MM.1S (cell line): ENCODE results near the gene SPACA7.

Experiments
- DNase-seq: peaks from one replicate; pipeline ENCODE4 v3.0.0-alpha.2; 2015
- H2AFZ ChIP-seq: fragments of 300-600 bp; sonication (generic); 2 replicates; pipeline ENCODE4 v1.6.0; 2016; ENCODE audit warnings: antibody characterized with exemption, low read length
- H3F3A ChIP-seq: fragments of 300-600 bp; sonication (generic); 2 replicates; pipeline ENCODE4 v1.6.1; 2016; ENCODE audit warnings: mild to moderate bottlenecking, antibody characterized with exemption, low read length, moderate library complexity, mixed read lengths; ENCODE audit not compliant: insufficient read depth
- H3K27ac ChIP-seq: fragments of 300-600 bp; sonication (generic); 2 replicates; pipeline ENCODE4 v1.5.1; 2016; ENCODE audit warnings: mild to moderate bottlenecking, low read length
- H3K27me3 ChIP-seq: fragments of 300-600 bp; sonication (generic); replicated peaks from 2 replicates; pipeline ENCODE4 v1.6.0; 2016; ENCODE audit warnings: low read length; ENCODE audit not compliant: insufficient read depth
- H3K36me3 ChIP-seq: fragments of 300-600 bp; sonication (generic); replicated peaks from 2 replicates; pipeline ENCODE4 v1.6.1; 2016; ENCODE audit warnings: mild to moderate bottlenecking, low read length, mixed read lengths; ENCODE audit not compliant: insufficient read depth
- H3K4me1 ChIP-seq: fragments of 300-600 bp; sonication (generic); 2 replicates; pipeline ENCODE4 v1.6.1; 2016; ENCODE audit warnings: low read length, mixed read lengths
- H3K4me2 ChIP-seq: fragments of 300-600 bp; sonication (generic); 2 replicates; pipeline ENCODE4 v1.6.0; 2016; ENCODE audit warnings: low read depth, low read length
- H3K4me3 ChIP-seq: fragments of 300-600 bp; sonication (generic); 2 replicates; pipeline ENCODE4 v1.5.1; 2016; ENCODE audit warnings: low read length, mixed read lengths
- H3K79me2 ChIP-seq: fragments of 300-600 bp; sonication (generic); 2 replicates; pipeline ENCODE4 v1.6.1; 2016; ENCODE audit warnings: mixed run types, low read length, mixed read lengths
- H3K9ac ChIP-seq: fragments of 300-600 bp; sonication (generic); 2 replicates; pipeline ENCODE4 v1.6.1; 2016; ENCODE audit warnings: low read length, mixed read lengths
- H3K9me2 ChIP-seq: fragments of 300-600 bp; sonication (generic); replicated peaks from 2 replicates; pipeline ENCODE4 v1.6.1; 2016; ENCODE audit warnings: mild to moderate bottlenecking, low read length, mixed read lengths; ENCODE audit not compliant: insufficient read depth
- H3K9me3 ChIP-seq: fragments of 300-600 bp; sonication (generic); replicated peaks from 2 replicates; pipeline ENCODE4 v1.6.1; 2016; ENCODE audit warnings: mild to moderate bottlenecking, low read length, mixed read lengths; ENCODE audit not compliant: insufficient read depth
- H4K20me1 ChIP-seq: fragments of 300-600 bp; sonication (generic); 2 replicates; pipeline ENCODE4 v1.6.1; 2016; ENCODE audit warnings: mild to moderate bottlenecking, low read length, moderate library complexity, mixed read lengths; ENCODE audit not compliant: insufficient read depth
- CTCF ChIP-seq: fragments of 300-600 bp; sonication (generic); IDR thresholded peaks from 2 replicates; pipeline ENCODE4 v1.5.1; 2016; ENCODE audit warnings: antibody characterized with exemption, low read length, mixed read lengths
- EZH2 ChIP-seq: fragments of 300-600 bp; sonication (generic); optimal IDR thresholded peaks from 2 replicates; pipeline ENCODE3; 2017; ENCODE audit warnings: low read depth, mild to moderate bottlenecking, antibody characterized with exemption, low read length, mixed read lengths
- EZH2phosphoT487 ChIP-seq: fragments of 300-600 bp; sonication (generic); IDR thresholded peaks from 2 replicates; pipeline ENCODE4 v1.6.1; 2018; ENCODE audit warnings: antibody characterized with exemption, low read length

Gene SPACA7

GRCh38 chr13:112469071-112469745 is 93.1 kb downstream of the SPACA7 start:
- Histone ChIP-seq H2AFZ (no peak overlapping the region), H3K4me2 (no peak overlapping the region), H3K79me2 (no peaks in the 10 kb centered on the region), H3K9me2 (no peaks in the 10 kb centered on the region), H3F3A (no peaks in the 10 kb centered on the region), H3K27ac (no peak overlapping the region), H3K36me3 (no peaks in the 10 kb centered on the region), H3K4me1 (no peaks in the 10 kb centered on the region), H4K20me1 (no peaks in the 10 kb centered on the region), H3K9ac (no peak overlapping the region), H3K9me3 (no peaks in the 10 kb centered on the region), H3K4me3 (no peak overlapping the region), H3K27me3 (no peaks in the 10 kb centered on the region)
- DNase-seq: no peak
- TF ChIP-seq EZH2: no peak
- TF ChIP-seq CTCF: no peak
- TF ChIP-seq EZH2phosphoT487: no peak

GRCh38 chr13:112473818-112474217 is 97.7 kb downstream of the SPACA7 start:
- Histone ChIP-seq H2AFZ (no peak overlapping the region), H3K36me3 (no peaks in the 10 kb centered on the region), H3K9ac (no peak overlapping the region), H4K20me1 (no peaks in the 10 kb centered on the region), H3K4me3 (no peak overlapping the region), H3K4me1 (no peaks in the 10 kb centered on the region), H3F3A (no peaks in the 10 kb centered on the region), H3K9me2 (no peaks in the 10 kb centered on the region), H3K27ac (no peak overlapping the region), H3K4me2 (no peak overlapping the region), H3K27me3 (no peaks in the 10 kb centered on the region), H3K9me3 (no peaks in the 10 kb centered on the region), H3K79me2 (no peaks in the 10 kb centered on the region)
- no peak for DNase-seq
- no peak for TF ChIP-seq EZH2phosphoT487

GRCh38 chr13:112474869-112475268 is 98.7 kb downstream of the SPACA7 start:
- no peak overlapping the region for H3K27ac ChIP-seq
- H3K9me3 ChIP-seq: no peaks in the 10 kb centered on the region
- no peaks in the 10 kb centered on the region for H3F3A ChIP-seq
- no peaks in the 10 kb centered on the region for H3K27me3 ChIP-seq
- no peak for DNase-seq
- H3K79me2 ChIP-seq: no peaks in the 10 kb centered on the region
- H3K9ac ChIP-seq: no peak overlapping the region
- no peaks in the 10 kb centered on the region for H3K4me1 ChIP-seq
- H4K20me1 ChIP-seq: no peaks in the 10 kb centered on the region
- TF ChIP-seq CTCF (no peak), EZH2phosphoT487 (no peak), EZH2 (no peak)
- no peak overlapping the region for H2AFZ ChIP-seq
- no peak overlapping the region for H3K4me2 ChIP-seq
- no peak overlapping the region for H3K4me3 ChIP-seq
- H3K36me3 ChIP-seq: no peaks in the 10 kb centered on the region
- no peaks in the 10 kb centered on the region for H3K9me2 ChIP-seq

- no peaks in the 10 kb centered on the region for H3F3A ChIP-seq
- no peak overlapping the region for H3K9ac ChIP-seq
- H3K4me1 ChIP-seq: no peaks in the 10 kb centered on the region
- H3K27me3 ChIP-seq: no peaks in the 10 kb centered on the region
- H3K4me2 ChIP-seq: no peak overlapping the region
- H3K36me3 ChIP-seq: no peaks in the 10 kb centered on the region
- DNase-seq: no peak
- no peaks in the 10 kb centered on the region for H3K9me2 ChIP-seq
- H3K4me3 ChIP-seq: no peak overlapping the region
- no peak overlapping the region for H2AFZ ChIP-seq
- no peak overlapping the region for H3K27ac ChIP-seq
- H3K9me3 ChIP-seq: no peaks in the 10 kb centered on the region
- H4K20me1 ChIP-seq: no peaks in the 10 kb centered on the region
- no peaks in the 10 kb centered on the region for H3K79me2 ChIP-seq
- TF ChIP-seq EZH2: no peak
- no peak for TF ChIP-seq CTCF
- no peak for TF ChIP-seq EZH2phosphoT487
These were observed 99.7 kb downstream of the SPACA7 start for GRCh38 chr13:112475889-112476288.
